Dendritic cell treated with granulocyte-macrophage colony-stimulating factor and Interleukin-4, amounts not matched to agents 40 ng/mL and 50 ng/mL, for 4 days (primary cell): ENCODE measurements around the gene SMC5.

Experiments used
- H3K27ac Mint-ChIP-seq: one replicate; pipeline ENCODE4 v1.8.0; 2022; ENCODE audit warnings: mild to moderate bottlenecking, mixed read lengths
- H3K27me3 Mint-ChIP-seq: one replicate; pipeline ENCODE4 v1.8.0; 2022; ENCODE audit warnings: mild to moderate bottlenecking, mixed read lengths
- H3K36me3 Mint-ChIP-seq: one replicate; pipeline ENCODE4 v1.8.0; 2022; ENCODE audit warnings: low read depth, mixed read lengths
- H3K4me1 Mint-ChIP-seq: one replicate; pipeline ENCODE4 v1.8.0; 2022; ENCODE audit warnings: low read depth, mixed read lengths
- H3K4me3 Mint-ChIP-seq: one replicate; pipeline ENCODE4 v1.8.0; 2022; ENCODE audit warnings: mild to moderate bottlenecking, moderate library complexity, mixed read lengths
- H3K9me3 Mint-ChIP-seq: one replicate; pipeline ENCODE4 v1.8.0; 2022; ENCODE audit warnings: mixed read lengths
- intact Hi-C: fragments of 100-400 bp; cut with micrococcal nuclease; formaldehyde crosslinking; loops from one replicate; pipeline ENCODE4 v1.15.0; 2022

The SMC5 gene

GRCh38 chr9:70256123-70256551 lies 2.6 kb upstream of the SMC5 start:
- H3K4me3 Mint-ChIP-seq: no peak overlapping the region
- H3K27me3 Mint-ChIP-seq: no peaks in the 10 kb centered on the region
- H3K9me3 Mint-ChIP-seq: no peaks in the 10 kb centered on the region
- H3K36me3 Mint-ChIP-seq: peaks cover 16% of the 10 kb centered on the region
- intact Hi-C loops: loop anchor here (5.0 to 10.0 kb wide), 2 partner anchors 156 to 581 kb away; partner anchors contain the start of genes APBA1 and KLF9
- H3K27ac Mint-ChIP-seq: no peak overlapping the region
- H3K4me1 Mint-ChIP-seq: peaks cover 34% of the 10 kb centered on the region

GRCh38 chr9:70257502-70257901 lies 1.3 kb upstream of the SMC5 start:
- peaks cover 30% of the 10 kb centered on the region for H3K36me3 Mint-ChIP-seq
- H3K27ac Mint-ChIP-seq: peak overlapping the region; percentile 95
- intact Hi-C loops: loop anchor here (5.0 to 10.0 kb wide), 2 partner anchors 155 to 583 kb away; partner anchors contain the start of genes APBA1 and KLF9
- no peaks in the 10 kb centered on the region for H3K27me3 Mint-ChIP-seq
- peaks cover 48% of the 10 kb centered on the region for H3K4me1 Mint-ChIP-seq
- no peaks in the 10 kb centered on the region for H3K9me3 Mint-ChIP-seq
- no peak overlapping the region for H3K4me3 Mint-ChIP-seq

- H3K27me3 Mint-ChIP-seq: no peaks in the 10 kb centered on the region
- intact Hi-C loops: loop anchor here (5.0 to 10.0 kb wide), 2 partner anchors 154 to 583 kb away; partner anchors contain the start of genes APBA1 and KLF9
- peaks cover 51% of the 10 kb centered on the region for H3K4me1 Mint-ChIP-seq
- peak overlapping the region; percentile 85 for H3K4me3 Mint-ChIP-seq
- peak overlapping the region; percentile 95 for H3K27ac Mint-ChIP-seq
- H3K9me3 Mint-ChIP-seq: no peaks in the 10 kb centered on the region
- H3K36me3 Mint-ChIP-seq: peaks cover 33% of the 10 kb centered on the region
Observed at GRCh38 chr9:70257991-70258691, 637 bp upstream of the SMC5 start.

DNA sequence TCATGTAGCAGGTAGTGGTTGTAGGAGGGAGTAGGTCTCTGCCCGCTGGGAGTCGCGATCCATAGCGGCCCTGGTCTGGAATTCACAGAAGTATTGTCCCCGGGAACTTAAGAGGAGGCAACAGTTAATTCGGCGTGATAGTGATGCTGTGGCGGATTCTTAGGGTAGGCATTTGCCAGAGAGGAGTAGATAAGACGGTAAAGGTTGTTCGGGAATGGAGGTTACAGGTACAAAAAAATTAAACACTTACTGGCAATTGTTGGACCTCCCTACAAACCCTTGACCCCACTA lies 679 bp downstream of the SMC5 start:
- no peaks in the 10 kb centered on the region for H3K27me3 Mint-ChIP-seq
- H3K9me3 Mint-ChIP-seq: no peaks in the 10 kb centered on the region
- intact Hi-C loops: loop anchor here (5.0 to 10.0 kb wide), 2 partner anchors 153 to 585 kb away; partner anchors contain the start of genes APBA1 and KLF9
- peak overlapping the region; percentile 95 for H3K27ac Mint-ChIP-seq
- H3K4me3 Mint-ChIP-seq: peak overlapping the region; percentile 85
- H3K4me1 Mint-ChIP-seq: peaks cover 51% of the 10 kb centered on the region
- peaks cover 33% of the 10 kb centered on the region for H3K36me3 Mint-ChIP-seq

- intact Hi-C loops: loop anchor here (5.0 kb wide), 1 partner anchor 347 kb away; no protein-coding TSS in a partner anchor
- Mint-ChIP-seq H3K27me3 (no peaks in the 10 kb centered on the region), H3K9me3 (no peaks in the 10 kb centered on the region), H3K27ac (peak overlapping the region; percentile 95), H3K36me3 (peaks cover 38% of the 10 kb centered on the region), H3K4me1 (peaks cover 51% of the 10 kb centered on the region), H3K4me3 (peak overlapping the region; percentile 85)
Observed at GRCh38 chr9:70260007-70260443, 1.2 kb downstream of the SMC5 start.

- no peaks in the 10 kb centered on the region for H3K27me3 Mint-ChIP-seq
Observed at GRCh38 chr9:70260606-70261005, 1.8 kb downstream of the SMC5 start.

GRCh38 chr9:70261131-70261870 lies 2.5 kb downstream of the SMC5 start:
- Mint-ChIP-seq H3K4me1 (peaks cover 43% of the 10 kb centered on the region), H3K4me3 (no peak overlapping the region), H3K27me3 (no peaks in the 10 kb centered on the region), H3K27ac (no peak overlapping the region), H3K9me3 (no peaks in the 10 kb centered on the region), H3K36me3 (peaks cover 48% of the 10 kb centered on the region)
- intact Hi-C loops: loop anchor here (5.0 kb wide), 1 partner anchor 346 kb away; no protein-coding TSS in a partner anchor

More at GRCh38 chr9:70260606-70261005, 1.8 kb downstream of the SMC5 start:
- Mint-ChIP-seq H3K9me3 (no peaks in the 10 kb centered on the region), H3K36me3 (peaks cover 44% of the 10 kb centered on the region), H3K27ac (no peak overlapping the region), H3K4me3 (no peak overlapping the region), H3K4me1 (peaks cover 48% of the 10 kb centered on the region)
- intact Hi-C loops: loop anchor here (5.0 kb wide), 1 partner anchor 347 kb away; no protein-coding TSS in a partner anchor

GRCh38 chr9:70262366-70262765 lies 3.6 kb downstream of the SMC5 start:
- Mint-ChIP-seq H3K27ac (no peak overlapping the region), H3K27me3 (no peaks in the 10 kb centered on the region), H3K9me3 (no peaks in the 10 kb centered on the region), H3K4me1 (peaks cover 44% of the 10 kb centered on the region), H3K4me3 (no peak overlapping the region), H3K36me3 (peaks cover 49% of the 10 kb centered on the region)
- intact Hi-C loops: loop anchor here (5.0 kb wide), 1 partner anchor 345 kb away; no protein-coding TSS in a partner anchor

GRCh38 chr9:70262948-70263347 lies 4.2 kb downstream of the SMC5 start:
- Mint-ChIP-seq H3K4me3 (no peak overlapping the region), H3K27ac (no peak overlapping the region), H3K4me1 (peaks cover 46% of the 10 kb centered on the region), H3K9me3 (no peaks in the 10 kb centered on the region), H3K27me3 (no peaks in the 10 kb centered on the region), H3K36me3 (peaks cover 54% of the 10 kb centered on the region)
- intact Hi-C loops: loop anchor here (5.0 kb wide), 1 partner anchor 344 kb away; no protein-coding TSS in a partner anchor

DNA sequence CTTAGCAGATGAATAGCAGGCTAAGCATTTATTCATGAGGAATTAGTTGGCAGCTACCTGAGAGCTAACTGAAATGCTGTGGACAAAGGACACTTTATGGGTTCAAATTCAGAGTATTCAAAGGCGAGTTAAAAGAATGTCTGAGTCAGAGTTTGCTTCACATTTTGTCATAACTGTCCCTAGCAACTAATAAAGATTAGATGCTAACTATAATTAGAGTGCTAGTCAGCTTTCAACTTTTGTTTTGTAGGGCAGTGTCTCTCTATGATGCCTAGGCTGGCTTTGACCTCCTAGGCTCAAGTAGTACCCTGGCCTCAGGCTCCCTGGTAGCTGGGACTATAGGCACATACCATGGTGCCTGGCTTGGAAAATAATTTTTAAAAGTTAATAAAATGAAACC lies 4.6 kb downstream of the SMC5 start:
- Mint-ChIP-seq H3K36me3 (peaks cover 59% of the 10 kb centered on the region), H3K4me1 (peaks cover 42% of the 10 kb centered on the region)

GRCh38 chr9:70278305-70278704 lies 19.5 kb downstream of the SMC5 start:
- peaks cover 62% of the 10 kb centered on the region for H3K36me3 Mint-ChIP-seq
- no peaks in the 10 kb centered on the region for H3K9me3 Mint-ChIP-seq
- H3K4me1 Mint-ChIP-seq: peaks cover 12% of the 10 kb centered on the region
- intact Hi-C loops: loop anchor here (5.0 kb wide), 1 partner anchor 49 kb away; no protein-coding TSS in a partner anchor
- no peaks in the 10 kb centered on the region for H3K27me3 Mint-ChIP-seq
- H3K4me3 Mint-ChIP-seq: no peak overlapping the region
- H3K27ac Mint-ChIP-seq: no peak overlapping the region

More for the DNA sequence above, 4.6 kb downstream of the SMC5 start:
- H3K4me3 Mint-ChIP-seq: no peak overlapping the region
- H3K27me3 Mint-ChIP-seq: no peaks in the 10 kb centered on the region
- no peaks in the 10 kb centered on the region for H3K9me3 Mint-ChIP-seq
- intact Hi-C loops: loop anchor here (5.0 kb wide), 1 partner anchor 344 kb away; no protein-coding TSS in a partner anchor
- H3K27ac Mint-ChIP-seq: no peak overlapping the region

DNA sequence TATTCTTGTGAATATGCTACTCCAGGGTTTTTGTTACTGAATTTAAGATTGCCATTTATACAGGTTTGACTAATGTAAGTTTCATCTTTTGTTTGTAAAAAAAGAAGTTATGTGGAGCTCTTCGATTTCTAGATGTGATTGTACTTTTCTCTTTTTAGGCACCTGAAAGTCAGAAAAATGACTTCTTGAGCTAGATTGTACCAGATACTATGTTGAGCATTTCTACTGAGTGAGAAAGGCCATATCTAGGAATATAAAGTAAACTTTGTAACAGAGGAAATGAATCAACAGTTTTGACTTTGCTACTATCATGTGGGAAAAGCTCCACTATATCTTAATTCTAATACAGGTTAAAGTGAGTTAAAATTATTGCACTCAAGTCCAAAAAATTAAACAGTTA lies 25.1 kb downstream of the SMC5 start:
- Mint-ChIP-seq H3K36me3 (peaks cover 80% of the 10 kb centered on the region), H3K9me3 (no peaks in the 10 kb centered on the region), H3K27ac (no peak overlapping the region), H3K27me3 (no peaks in the 10 kb centered on the region), H3K4me3 (no peak overlapping the region), H3K4me1 (peaks cover 4% of the 10 kb centered on the region)
- intact Hi-C loops: loop anchor here (2.0 kb wide), 1 partner anchor 19 kb away; no protein-coding TSS in a partner anchor

DNA sequence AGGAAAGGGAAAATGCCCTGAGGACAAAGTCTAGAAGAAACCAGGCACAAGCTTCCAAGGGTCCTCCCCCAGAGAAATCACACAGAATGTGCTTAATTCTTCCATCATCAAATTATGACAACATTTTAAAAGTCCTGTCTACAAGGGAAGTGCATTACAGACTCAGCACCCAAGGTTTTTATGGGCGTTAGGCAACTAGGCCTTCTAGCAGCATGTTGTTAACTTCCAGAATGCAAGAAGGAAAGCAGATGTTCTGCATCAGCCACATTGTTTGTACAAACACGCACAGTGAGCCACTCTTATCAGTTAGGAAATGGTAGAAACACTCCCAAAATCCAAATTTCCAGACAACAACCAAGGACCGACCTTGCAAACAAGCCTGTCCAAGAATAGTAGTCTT lies 26.5 kb downstream of the SMC5 start:
- no peaks in the 10 kb centered on the region for H3K27me3 Mint-ChIP-seq
- H3K27ac Mint-ChIP-seq: no peak overlapping the region
- intact Hi-C loops: no loop called here
- no peaks in the 10 kb centered on the region for H3K9me3 Mint-ChIP-seq
- peaks cover 74% of the 10 kb centered on the region for H3K36me3 Mint-ChIP-seq
- peaks cover 4% of the 10 kb centered on the region for H3K4me1 Mint-ChIP-seq
- no peak overlapping the region for H3K4me3 Mint-ChIP-seq
